Measurements from ENCODE around the gene GREB1L.

Gene GREB1L

GRCh38 chr18:21257386-21257785 is 15.4 kb downstream of the GREB1L start:
- Histone ChIP-seq H3K4me3 (ENCODE audit: low read length) (no peak overlapping the region), H3K4me2 (ENCODE audit: low read depth, low read length) (no peak overlapping the region), H3K4me1 (ENCODE audit: low read length) (no peaks in the 10 kb centered on the region), H3K9me3 (replicated peaks; ENCODE audit: insufficient read depth, low read length) (no peaks in the 10 kb centered on the region), H3K79me2 (ENCODE audit: low read length) (no peaks in the 10 kb centered on the region), H3F3A (ENCODE audit: insufficient read depth, low read length) (no peaks in the 10 kb centered on the region), H3K27me3 (replicated peaks; ENCODE audit: insufficient read depth, low read length) (no peaks in the 10 kb centered on the region), H3K27ac (ENCODE audit: low read length) (no peak overlapping the region), H3K9ac (ENCODE audit: low read length) (no peak overlapping the region), H2AFZ (ENCODE audit: low read length) (no peak overlapping the region), H3K36me3 (replicated peaks; ENCODE audit: insufficient read depth, low read length) (no peaks in the 10 kb centered on the region), H3K9me2 (replicated peaks; ENCODE audit: insufficient read depth, low read length) (no peaks in the 10 kb centered on the region), H4K20me1 (ENCODE audit: insufficient read depth, low read length) (no peaks in the 10 kb centered on the region)
- no peak for DNase-seq
- TF ChIP-seq EZH2 (optimal IDR thresholded peaks at IDR 0.05; ENCODE audit: low read depth, low read length) (no peak), CTCF (IDR thresholded peaks at IDR 0.05; ENCODE audit: low read length) (no peak), EZH2phosphoT487 (IDR thresholded peaks at IDR 0.05; ENCODE audit: low read length) (no peak)

- no peaks in the 10 kb centered on the region for H3K79me2 ChIP-seq (ENCODE audit: low read length)
- no peak overlapping the region for H3K27ac ChIP-seq (ENCODE audit: low read length)
- H3K4me2 ChIP-seq (ENCODE audit: low read depth, low read length), result no peak overlapping the region
- TF ChIP-seq CTCF (IDR thresholded peaks at IDR 0.05; ENCODE audit: low read length) (no peak), EZH2 (optimal IDR thresholded peaks at IDR 0.05; ENCODE audit: low read depth, low read length) (no peak)
- no peak overlapping the region for H3K9ac ChIP-seq (ENCODE audit: low read length)
- H3K4me3 ChIP-seq (ENCODE audit: low read length), result no peak overlapping the region
- H4K20me1 ChIP-seq (ENCODE audit: insufficient read depth, low read length), result no peaks in the 10 kb centered on the region
- H3F3A ChIP-seq (ENCODE audit: insufficient read depth, low read length), result no peaks in the 10 kb centered on the region
- no peak for DNase-seq
- H3K9me2 ChIP-seq (replicated peaks; ENCODE audit: insufficient read depth, low read length), result no peaks in the 10 kb centered on the region
- no peaks in the 10 kb centered on the region for H3K9me3 ChIP-seq (replicated peaks; ENCODE audit: insufficient read depth, low read length)
- no peak overlapping the region for H2AFZ ChIP-seq (ENCODE audit: low read length)
- H3K36me3 ChIP-seq (replicated peaks; ENCODE audit: insufficient read depth, low read length), result no peaks in the 10 kb centered on the region
- peaks cover 5% of the 10 kb centered on the region; the same call in 1 of the 2 replicates for H3K4me1 ChIP-seq (ENCODE audit: low read length)
- no peaks in the 10 kb centered on the region for H3K27me3 ChIP-seq (replicated peaks; ENCODE audit: insufficient read depth, low read length)
These were observed 18.6 kb downstream of the GREB1L start for GRCh38 chr18:21260621-21261020.

GRCh38 chr18:21261352-21261751 is 19.3 kb downstream of the GREB1L start:
- Histone ChIP-seq H3K36me3 (replicated peaks; ENCODE audit: insufficient read depth, low read length) (no peaks in the 10 kb centered on the region), H3K27ac (ENCODE audit: low read length) (no peak overlapping the region), H3K9me2 (replicated peaks; ENCODE audit: insufficient read depth, low read length) (no peaks in the 10 kb centered on the region), H3K9ac (ENCODE audit: low read length) (no peak overlapping the region), H3K4me3 (ENCODE audit: low read length) (no peak overlapping the region), H4K20me1 (ENCODE audit: insufficient read depth, low read length) (no peaks in the 10 kb centered on the region), H2AFZ (ENCODE audit: low read length) (no peak overlapping the region), H3K79me2 (ENCODE audit: low read length) (no peaks in the 10 kb centered on the region), H3K4me1 (ENCODE audit: low read length) (peaks cover 5% of the 10 kb centered on the region; the same call in 1 of the 2 replicates), H3F3A (ENCODE audit: insufficient read depth, low read length) (no peaks in the 10 kb centered on the region), H3K9me3 (replicated peaks; ENCODE audit: insufficient read depth, low read length) (no peaks in the 10 kb centered on the region), H3K4me2 (ENCODE audit: low read depth, low read length) (no peak overlapping the region), H3K27me3 (replicated peaks; ENCODE audit: insufficient read depth, low read length) (no peaks in the 10 kb centered on the region)
- no peak for DNase-seq
- TF ChIP-seq CTCF (IDR thresholded peaks at IDR 0.05; ENCODE audit: low read length) (no peak), EZH2phosphoT487 (IDR thresholded peaks at IDR 0.05; ENCODE audit: low read length) (no peak), EZH2 (optimal IDR thresholded peaks at IDR 0.05; ENCODE audit: low read depth, low read length) (no peak)
